Measurements from ENCODE around the gene HAO2.
"Not testable (repeated sequence)": the region's sequence is repeated elsewhere in the genome, so short reads cannot be mapped to it uniquely, and the experiment has no call there.

The HAO2 gene

DNA sequence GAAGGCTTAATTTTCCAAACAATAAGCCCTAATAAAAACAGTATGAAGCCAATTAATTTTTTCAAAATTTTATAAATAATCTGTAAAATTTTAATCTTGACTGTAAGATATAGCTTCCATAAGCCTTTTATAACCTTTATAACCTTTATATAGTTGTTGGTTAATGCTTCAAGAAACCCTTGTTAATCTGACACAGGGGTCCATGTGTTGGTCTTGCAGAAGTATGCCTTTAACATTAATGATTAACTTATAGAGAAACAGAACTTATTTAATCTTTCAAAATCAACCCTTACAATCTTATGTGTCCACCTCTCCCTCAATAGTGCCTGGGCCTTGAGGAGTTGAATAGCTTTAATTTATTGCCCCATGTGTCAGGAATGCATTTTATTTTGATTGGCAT lies 23.2 kb upstream of the HAO2 start:
- no peak for DNase-seq (ENCODE audit: low read depth in 2 of 2)

DNA sequence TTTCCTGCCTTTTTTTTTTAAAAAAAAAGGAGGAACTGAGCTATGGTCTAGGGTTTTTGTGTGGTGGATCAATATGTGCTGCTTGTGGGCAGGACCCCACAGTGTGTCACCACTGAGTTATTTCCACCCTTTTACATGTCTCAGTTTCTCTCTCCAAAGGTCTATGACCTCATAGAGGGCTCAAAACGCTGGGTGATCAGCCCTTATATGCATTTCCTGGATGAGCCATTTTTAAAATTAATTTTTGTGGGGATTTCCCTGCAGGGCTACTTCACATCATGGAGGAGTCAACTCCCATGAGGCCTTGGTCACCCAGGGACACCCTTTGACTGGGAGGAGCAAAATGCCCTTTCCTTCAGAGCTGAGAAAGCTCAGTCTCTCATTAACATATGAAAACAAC lies 20.7 kb upstream of the HAO2 start:
- no peak for DNase-seq (ENCODE audit: low read depth in 2 of 2)

DNA sequence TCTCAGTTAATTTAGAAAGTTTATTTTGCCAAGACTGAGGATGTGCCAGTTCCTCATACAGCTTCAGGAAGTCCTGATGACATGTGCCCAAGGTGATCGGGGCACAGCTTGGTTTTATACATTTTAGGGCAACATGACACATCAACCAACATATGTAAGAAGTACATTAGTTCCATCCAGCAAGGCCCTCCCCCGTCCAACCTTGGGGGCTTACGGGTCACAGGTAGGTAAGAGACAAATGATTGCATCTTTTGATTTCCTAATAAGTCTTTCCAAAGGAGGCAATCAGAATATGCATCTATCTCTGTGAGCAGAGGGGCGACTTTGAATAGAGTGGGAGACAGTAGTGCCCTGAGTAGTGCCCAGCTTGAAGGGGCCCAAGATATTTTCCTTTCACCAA lies 19.6 kb upstream of the HAO2 start:
- no peak for DNase-seq (ENCODE audit: low read depth in 2 of 2)

DNA sequence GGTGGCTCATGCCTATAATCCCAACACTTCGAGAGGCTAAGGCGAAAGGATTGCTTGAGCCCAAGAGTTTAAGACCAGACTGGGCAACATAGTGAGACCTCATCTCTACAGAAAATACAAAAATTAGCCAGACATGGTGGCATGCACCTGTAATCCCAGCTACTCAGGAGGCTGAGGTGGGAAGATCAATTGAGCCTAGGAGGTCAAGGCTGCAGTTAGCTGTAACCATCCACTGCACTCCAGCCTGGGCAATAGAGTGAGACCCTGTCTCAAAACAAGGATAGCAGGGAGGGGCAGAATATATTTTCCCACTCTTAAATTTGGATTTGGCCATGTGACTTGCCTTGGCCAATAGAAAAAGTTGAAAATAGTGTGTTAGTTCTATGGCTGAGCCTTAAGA lies 17.7 kb upstream of the HAO2 start:
- DNase-seq (ENCODE audit: low read depth in 2 of 2): not testable (repeated sequence)

DNA sequence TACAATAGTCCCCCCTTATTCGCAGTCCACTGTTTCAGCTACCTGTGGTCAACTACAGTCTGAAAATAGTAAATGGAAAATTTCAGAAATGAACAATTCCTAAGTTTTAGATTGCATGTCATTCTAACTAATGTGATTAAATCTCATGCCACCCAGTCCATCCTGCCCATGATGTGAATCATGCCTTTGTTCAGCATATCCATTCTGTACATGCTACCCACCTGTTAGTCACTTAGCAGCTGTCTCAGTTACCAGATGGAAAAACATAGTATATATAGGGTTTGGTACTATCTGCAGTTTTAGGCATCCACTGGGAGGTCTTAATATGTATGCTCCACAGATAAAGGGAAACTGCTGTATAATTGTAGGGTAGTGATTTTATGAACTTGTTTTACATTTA lies 16.6 kb upstream of the HAO2 start:
- no peak for DNase-seq (ENCODE audit: low read depth in 2 of 2)

DNA sequence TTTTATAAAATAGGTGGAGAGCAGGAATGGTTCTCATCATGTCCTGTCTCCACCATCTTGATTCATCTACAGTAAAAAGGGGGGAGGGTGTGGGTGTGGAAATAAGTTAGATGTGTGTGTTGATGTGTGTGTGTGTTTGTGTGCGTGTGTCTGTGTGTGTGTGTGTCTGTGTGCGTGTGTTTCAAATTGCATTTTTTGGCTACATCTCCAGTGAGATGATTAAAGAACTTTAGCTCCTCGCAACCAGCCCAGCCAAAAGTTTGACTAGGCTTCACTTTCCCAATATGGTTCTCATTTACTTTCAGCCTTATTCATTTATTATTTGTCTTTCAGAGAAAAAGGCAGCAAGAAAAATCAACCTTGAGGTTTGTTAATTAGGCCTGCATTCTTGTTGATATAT lies 14.7 kb upstream of the HAO2 start:
- no peak for DNase-seq (ENCODE audit: low read depth in 2 of 2)

DNA sequence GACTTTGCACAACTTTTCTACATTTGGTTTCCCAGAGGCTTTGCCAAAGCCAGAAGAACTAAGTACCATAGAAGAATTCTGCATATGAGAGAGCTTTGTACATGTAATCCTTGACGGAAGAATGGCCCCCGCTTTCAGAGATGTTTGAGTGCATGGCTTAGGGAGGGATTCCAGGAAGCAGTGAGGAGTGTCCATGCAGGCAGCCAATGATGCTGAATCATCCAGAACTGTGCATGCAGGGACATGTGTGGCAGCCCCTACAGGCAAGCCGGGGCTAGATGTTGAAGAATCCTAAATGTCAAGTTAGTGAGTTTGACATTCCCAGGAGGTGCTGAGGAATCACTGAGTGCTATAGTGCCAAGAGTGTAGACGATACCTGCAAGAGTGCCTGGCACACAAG lies 9.9 kb upstream of the HAO2 start:
- no peak for DNase-seq (ENCODE audit: low read depth in 2 of 2)

DNA sequence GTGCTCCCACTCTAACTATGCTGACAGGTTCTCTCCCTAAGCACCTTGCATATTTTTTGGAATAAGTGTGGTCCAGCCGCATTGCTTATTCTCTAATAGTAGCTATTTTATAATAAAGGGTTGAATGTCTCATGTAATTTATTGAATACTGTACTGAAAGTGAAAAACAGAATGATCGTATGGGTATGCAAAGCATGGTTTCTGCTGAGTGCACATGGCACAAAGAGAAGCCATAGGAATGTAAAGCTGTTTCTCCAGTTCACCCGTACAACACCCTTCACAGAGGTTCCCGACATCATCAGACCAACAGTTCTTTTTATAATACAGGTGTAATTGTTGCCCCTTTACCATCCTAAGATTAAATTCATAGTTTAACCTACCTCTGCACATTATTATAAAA lies 8.9 kb upstream of the HAO2 start:
- no peak for DNase-seq (ENCODE audit: low read depth in 2 of 2)

DNA sequence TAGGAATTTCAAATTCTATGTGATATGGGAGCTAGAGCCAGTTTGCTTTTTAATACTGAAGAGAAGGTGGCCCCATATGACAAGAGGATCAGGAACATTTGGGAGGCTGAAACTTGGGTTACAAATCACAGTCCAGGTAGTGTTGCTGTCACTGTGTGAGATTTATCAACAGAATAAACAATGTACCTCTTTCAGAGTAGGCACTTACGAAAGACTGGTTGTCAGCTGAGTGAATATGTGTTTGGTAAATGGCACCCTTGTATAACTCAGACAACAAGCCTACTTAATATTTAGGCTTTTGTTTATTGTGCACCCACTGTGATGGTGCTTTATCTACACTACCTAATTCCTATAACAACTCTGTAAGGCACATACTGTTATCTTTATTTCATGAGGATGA lies 7.4 kb upstream of the HAO2 start:
- no peak for DNase-seq (ENCODE audit: low read depth in 2 of 2)

DNA sequence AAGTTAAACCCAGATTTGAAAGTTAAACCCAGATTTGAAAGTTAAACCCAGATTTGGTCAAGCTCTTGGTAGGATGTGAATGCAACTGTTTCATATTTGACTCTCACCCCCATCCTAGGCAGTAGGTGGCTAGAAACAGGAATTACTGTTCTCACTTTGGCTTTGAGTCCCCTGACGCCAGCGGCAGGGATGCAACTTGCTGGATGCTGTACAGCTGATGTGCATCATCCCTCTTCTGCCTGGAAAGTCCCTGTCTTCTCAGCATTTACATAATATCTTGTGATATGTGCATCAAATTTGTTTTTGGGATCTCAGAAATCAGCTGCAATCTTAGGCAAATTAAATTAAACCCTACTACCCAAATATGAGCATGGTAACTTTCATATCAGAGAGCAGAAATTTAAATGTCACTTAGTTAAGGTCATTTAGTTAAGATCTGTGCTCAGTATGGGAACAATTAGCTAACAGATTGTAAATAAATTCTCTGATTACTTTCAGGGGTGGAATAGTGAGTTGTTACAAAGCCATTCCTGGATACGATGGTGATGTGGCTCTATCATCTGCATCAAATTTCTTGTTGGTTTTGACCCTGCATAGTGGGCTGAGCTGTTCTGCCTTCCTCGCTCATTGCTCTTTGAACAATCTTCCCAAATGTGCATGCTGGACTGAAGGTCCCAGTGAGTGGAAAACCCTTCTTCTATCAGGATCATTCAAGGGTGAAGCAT lies 6.8 kb upstream of the HAO2 start:
- no peak for DNase-seq (ENCODE audit: low read depth in 2 of 2)

DNA sequence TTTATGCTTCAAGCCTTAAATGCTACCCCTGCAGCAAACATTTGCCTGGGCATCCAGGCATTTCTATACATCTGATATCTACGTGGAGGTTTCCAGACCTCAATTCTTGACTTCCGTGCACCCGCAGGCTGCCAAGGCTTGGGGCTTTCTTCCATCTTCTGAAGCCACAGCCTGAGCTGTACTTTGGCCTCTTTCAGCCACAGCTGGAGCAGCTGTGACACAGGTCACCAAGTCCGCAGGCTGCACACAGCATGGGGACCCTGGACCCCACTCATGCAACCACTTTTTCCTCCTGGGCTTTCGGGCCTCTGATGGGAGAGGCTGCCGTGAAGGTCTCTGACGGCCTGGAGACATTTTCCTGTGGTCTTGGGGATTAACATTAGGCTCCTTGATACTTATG lies 5.4 kb upstream of the HAO2 start:
- DNase-seq (ENCODE audit: low read depth in 2 of 2): no peak

DNA sequence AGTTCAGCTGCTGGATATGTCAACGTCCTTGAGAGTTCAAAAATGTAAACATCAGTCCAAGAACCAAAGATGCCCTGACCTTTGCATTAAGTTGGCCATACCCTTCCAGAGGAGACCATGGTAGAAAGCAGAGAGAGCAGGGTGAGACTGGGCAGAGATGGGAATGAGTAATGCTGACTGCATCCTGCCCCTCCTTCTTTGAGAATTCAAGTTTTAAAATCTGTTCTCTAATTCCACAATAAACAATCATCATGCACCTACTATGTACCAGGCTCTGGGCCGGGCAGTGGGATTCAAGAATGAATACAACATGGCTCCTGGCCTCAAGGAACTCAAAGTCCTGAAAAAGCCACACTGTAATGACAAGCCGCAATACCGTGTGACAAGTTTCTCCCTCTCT lies 3.9 kb upstream of the HAO2 start:
- DNase-seq (ENCODE audit: low read depth in 2 of 2): no peak

DNA sequence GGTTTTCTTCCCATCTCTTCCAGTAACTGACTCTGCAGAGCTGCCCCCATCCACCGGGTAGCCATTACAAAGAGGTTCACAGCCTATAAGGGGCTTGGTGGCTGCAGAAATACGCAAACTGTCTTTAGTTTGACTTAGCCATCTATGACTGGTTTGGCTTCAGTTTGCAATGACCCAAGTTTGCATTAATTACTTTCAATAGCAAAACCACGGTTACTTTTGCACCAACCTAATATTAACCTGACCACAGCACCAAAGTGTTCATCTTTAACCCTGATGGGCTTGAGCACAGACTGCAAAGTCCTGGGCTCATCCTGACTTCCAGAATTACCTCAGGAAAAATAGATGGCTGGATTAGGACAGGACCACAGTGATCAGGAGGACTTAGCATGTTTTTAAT lies 2.2 kb upstream of the HAO2 start:
- no peak for DNase-seq (ENCODE audit: low read depth in 2 of 2)

DNA sequence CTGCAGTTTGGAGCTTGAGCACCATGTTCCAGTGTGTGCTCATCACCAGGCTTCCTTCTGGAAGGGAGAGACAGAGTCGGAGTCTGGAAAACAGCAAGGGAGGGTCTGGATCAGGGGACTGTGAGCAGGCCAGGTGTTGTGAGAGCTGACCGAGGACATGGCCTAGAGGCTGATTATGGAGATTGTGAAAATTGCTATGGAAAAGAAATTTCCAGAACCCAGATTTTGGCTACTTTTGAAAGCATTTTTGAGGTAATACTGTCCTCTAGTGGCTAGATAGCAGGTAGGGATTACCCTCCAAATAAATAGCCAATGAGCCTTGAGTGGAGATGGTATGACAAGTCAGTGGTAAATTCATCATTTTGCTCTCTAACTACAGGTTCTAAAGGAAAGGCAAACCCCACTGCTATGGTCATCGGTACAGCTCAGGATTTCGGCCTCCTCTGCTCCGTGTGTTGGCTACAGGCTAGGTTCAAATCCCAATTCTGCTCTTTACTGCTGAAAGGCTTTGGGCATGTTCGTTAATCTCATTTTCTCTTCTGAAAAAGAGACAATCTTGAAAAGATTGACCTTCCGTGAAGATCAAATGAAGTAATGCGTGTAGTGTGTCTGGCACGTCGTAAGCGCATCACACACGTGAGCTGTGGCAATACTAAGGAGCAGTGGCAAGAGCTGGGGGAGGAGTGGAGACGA lies 1.0 kb upstream of the HAO2 start:
- DNase-seq (ENCODE audit: low read depth in 2 of 2): no peak

DNA sequence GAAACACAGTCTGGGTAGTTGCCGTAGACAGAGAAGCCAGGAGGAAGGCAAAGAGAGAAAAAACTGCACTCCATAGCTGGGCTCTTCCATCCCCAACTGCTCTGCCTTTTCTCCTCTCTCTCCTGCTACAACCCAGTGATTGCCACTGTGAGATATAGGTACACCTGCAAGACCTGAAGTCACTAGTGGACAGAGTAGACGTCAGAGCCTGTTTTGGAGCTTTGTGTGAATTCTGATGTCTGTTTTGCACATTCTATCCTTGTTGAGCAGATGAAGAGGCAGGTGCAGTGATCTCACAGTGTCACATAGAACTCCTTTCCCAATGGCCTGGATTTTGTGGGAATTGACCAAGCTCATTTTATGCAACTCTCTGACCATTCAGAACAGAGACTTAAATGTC lies 2.2 kb downstream of the HAO2 start:
- DNase-seq (ENCODE audit: low read depth in 2 of 2): no peak

DNA sequence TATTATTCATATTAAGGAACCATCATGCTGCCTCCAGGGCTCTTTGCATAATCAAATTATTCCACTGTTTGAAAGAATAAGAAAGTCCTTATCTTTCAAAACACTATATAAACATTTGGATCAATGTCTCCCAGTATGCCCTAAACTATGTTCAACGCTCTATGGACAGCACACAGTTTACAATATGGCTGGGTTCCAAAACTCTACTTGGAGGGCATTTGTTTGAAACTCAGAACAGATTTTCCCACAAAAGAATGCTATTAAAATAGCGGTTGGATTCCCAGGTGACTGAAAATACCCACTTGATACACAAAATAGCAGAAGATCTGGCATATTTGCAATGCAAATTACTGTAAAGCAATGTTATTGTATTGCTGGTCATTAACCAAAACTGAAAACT lies 3.2 kb downstream of the HAO2 start:
- DNase-seq (ENCODE audit: low read depth in 2 of 2): no peak

DNA sequence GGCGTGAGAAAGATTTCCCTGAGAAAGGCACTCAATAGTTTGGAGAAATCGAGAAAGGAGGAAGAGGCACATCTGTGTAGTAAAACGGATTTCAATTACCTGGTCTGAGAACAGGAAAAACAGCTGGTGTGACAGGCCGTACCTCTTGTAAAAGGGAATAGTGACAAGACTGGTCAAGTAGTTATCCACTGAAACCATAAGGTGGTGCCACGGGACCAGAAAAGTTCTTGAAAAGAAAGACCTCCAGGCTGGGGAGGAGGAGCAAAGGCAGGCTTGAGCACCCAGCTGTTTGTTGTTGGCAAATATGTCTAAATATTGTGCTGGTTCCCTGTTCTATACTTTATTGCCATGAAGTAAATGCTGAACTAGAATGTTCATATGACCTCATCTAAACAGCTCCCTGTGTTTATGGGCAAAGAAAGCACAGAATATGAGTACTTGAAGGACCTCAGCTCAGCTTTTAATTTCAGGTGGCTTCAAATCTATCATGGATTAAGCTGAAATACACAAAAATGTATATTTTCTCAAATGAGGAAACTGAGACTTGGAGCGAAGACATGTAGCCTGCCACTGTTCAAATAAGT lies 4.0 kb downstream of the HAO2 start:
- DNase-seq (ENCODE audit: low read depth in 2 of 2): no peak

DNA sequence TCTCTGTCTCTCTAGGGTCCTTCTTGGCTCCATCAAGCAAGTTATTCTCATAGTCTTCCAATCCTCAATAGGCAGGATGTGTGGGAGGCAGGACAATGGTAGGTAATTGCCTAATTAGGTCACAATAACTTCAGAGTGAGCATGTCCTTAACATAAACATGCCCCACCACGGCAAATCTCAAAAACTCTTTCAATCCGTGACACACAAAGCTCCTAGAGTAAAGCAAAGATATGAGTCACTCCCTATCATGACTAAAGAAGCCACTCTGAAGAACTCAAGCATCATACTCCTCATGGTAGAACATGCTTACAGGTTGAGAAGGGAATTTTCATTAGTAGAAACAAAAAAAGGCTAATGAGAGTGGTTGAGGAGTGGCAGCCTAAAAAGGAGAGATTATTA lies 4.9 kb downstream of the HAO2 start:
- no peak for DNase-seq (ENCODE audit: low read depth in 2 of 2)

DNA sequence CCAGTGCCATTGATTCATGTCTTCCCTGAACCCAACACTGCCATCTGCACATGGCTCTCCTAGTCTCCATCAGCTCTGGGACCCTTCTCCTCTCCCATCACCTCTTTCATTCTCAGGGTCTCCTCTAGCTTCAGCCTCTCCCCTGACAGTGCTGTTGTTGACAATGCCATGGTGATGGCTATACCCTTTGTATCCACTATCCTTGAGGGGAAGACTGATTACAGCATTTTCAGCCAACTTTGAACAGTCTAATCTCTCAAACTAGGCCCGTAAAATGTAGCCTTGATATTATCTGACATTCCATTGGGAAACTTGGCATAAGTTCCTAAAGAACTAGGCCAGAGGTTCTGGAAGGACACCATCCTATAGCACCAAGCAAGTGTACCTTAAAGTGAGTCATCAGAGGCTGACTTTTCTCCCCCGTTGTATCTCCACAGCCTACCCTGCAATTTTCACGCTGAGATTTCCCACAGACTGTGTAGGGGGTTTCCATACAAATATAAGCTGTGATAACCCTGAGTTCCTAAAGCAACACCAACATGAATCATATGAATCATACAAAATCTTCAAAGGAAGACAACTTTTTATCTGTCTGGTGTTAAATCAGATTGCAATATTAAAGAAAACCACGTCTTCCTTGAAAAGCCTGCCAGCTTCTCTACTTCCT lies 5.8 kb downstream of the HAO2 start:
- no peak for DNase-seq (ENCODE audit: low read depth in 2 of 2)

DNA sequence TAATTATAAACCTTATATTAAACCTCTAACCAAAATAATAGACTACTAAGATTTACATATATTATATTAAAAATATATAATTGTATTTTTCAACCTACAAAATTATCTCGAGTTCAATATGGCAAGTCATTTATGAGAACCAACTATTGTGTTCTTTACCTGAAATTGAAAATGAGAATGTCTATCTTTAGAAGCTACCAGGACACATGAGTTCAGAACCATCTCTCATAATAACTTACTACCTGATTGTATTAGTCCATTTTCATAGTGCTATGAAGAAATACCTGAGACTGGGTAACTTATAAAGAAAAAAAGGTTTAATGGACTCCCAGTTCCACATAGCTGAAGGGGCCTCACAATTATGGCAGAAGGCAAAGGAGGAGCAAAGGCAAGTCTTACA lies 6.8 kb downstream of the HAO2 start:
- DNase-seq (ENCODE audit: low read depth in 2 of 2): no peak

DNA sequence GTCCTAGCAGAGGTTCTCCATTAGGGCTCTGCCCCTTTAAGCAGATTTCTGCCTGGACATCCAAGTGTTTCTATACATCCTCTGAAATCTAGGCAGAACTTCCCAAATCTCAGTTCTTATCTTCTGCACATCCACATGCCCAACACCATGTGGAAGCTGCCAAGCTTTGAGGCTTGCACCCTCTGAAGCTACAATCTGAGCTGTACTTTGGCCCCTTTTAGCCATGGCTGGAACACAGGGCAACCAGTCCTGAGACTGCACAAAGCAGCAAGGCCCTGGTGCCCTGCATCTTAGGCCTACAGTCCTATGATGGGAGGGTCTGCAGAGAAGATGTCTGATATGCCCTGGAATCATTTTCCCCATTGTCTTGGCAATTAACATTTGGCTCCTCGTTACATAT lies 8.0 kb downstream of the HAO2 start:
- no peak for DNase-seq (ENCODE audit: low read depth in 2 of 2)

DNA sequence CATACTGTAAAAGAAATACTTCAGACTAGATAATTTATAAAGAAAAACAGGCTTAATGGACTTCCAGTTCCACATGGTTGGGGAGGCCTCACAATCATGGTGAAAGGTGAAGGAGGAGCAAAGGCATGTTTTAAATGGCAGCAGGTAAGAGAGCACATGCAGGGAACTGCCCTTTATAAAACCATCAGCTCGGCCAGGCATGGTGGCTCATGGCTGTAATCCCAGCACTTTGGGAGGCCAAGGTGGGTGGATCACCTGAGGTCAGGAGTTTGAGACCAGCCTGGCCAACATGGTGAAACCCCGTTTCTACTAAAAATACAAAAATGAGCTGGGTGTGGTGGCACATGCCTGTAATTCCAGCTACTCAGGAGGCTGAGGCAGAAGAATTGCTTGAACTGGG lies 9.0 kb downstream of the HAO2 start:
- not testable (repeated sequence) for DNase-seq (ENCODE audit: low read depth in 2 of 2)

DNA sequence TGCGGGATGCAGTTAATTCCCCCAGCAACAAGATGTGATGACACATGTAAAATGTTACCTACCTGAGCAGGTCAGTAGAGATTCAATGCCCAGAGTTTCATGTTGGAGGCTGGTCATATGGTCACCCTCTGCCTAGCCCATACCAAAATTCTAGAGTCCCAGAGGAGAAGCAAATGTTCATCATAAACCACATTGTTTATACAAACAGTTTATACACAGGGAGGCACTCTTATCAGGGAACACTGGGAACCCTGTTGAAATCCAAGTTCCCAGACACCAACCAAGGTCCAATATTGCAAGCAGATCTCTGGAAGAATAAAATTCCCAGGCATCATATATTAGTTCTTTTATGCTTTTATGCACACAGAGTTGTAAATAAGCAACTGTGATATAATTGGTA lies 10.5 kb downstream of the HAO2 start:
- no peak for DNase-seq (ENCODE audit: low read depth in 2 of 2)

All from stimulated activated CD8-positive, alpha-beta memory T cell treated with anti-CD3 and anti-CD28 coated beads, Interleukin-7, amount 100 ng/mL, for 1 hour (primary cell).